ENCODE measurements around the gene ATP10D. TPM values are rescaled to one million over a fixed set of nuclear protein-coding genes. Genes with fewer than 3 reads are reported as not detected.

Gene ATP10D
- total and polyA plus RNA-seq, 11 donors: 2.2 to 22.1 (median 7.8) TPM

GRCh38 chr4:47493238-47494123 is 8.4 kb downstream of the ATP10D start:
- 83 to 89% (median 86%) methylated on average over 3 of the region's 3 CpGs for WGBS, 4 donors
- intact Hi-C loops (cut with DNase I): loop anchor here in 3 of 10 donors (2.0 to 5.0 kb wide), 3 partner anchors 69 to 74 kb away; no protein-coding TSS in a partner anchor
- H3K27ac ChIP-seq: no peak overlapping the region

GRCh38 chr4:47494124-47494430 is 9.0 kb downstream of the ATP10D start:
- no peak for ATAC-seq
- Histone ChIP-seq H3K36me3 (no peaks in the 10 kb centered on the region), H3K27ac (no peak overlapping the region), H3K27me3 (no peaks in the 10 kb centered on the region), H3K4me3 (no peak overlapping the region), H3K4me1 (peaks cover 0 to 40% (median 19%) of the 10 kb centered on the region in 12 donors), H3K9me3 (no peaks in the 10 kb centered on the region)
- TF ChIP-seq CTCF (IDR thresholded peaks at IDR 0.05) (no peak), POLR2A (IDR thresholded peaks at IDR 0.05) (no peak)
- DNase-seq: no peak
- intact Hi-C loops (cut with DNase I): loop anchor here in 2 of 10 donors (5.0 kb wide), 2 partner anchors 68 to 73 kb away; no protein-coding TSS in a partner anchor
- WGBS, 4 donors: 51 to 63% (median 60%) methylated on average over 4 of the region's 4 CpGs

More at GRCh38 chr4:47493238-47494123, 8.4 kb downstream of the ATP10D start:
- Histone ChIP-seq H3K36me3 (no peaks in the 10 kb centered on the region), H3K4me1 (peaks cover 0 to 36% (median 16%) of the 10 kb centered on the region in 12 donors), H3K4me3 (no peak overlapping the region), H3K9me3 (peaks cover 0 to 5% (median 0%) of the 10 kb centered on the region in 12 donors), H3K27me3 (no peaks in the 10 kb centered on the region)
- TF ChIP-seq CTCF (IDR thresholded peaks at IDR 0.05) (no peak), POLR2A (IDR thresholded peaks at IDR 0.05) (no peak)
- no peak for DNase-seq
- no peak for ATAC-seq

- TF ChIP-seq CTCF (IDR thresholded peaks at IDR 0.05) (no peak), POLR2A (IDR thresholded peaks at IDR 0.05) (no peak)
- 70 to 78% (median 76%) methylated on average over 6 of the region's 6 CpGs for WGBS, 4 donors
- intact Hi-C loops (cut with DNase I): loop anchor here in 1 of 10 donors (5.0 kb wide), 1 partner anchor 63 kb away; no protein-coding TSS in a partner anchor
These were observed 13.8 kb downstream of the ATP10D start for GRCh38 chr4:47498899-47499298.

GRCh38 chr4:47499700-47500099 is 14.6 kb downstream of the ATP10D start:
- H3K4me1 ChIP-seq: peaks cover 0 to 32% (median 14%) of the 10 kb centered on the region in 12 donors
- intact Hi-C loops (cut with DNase I): loop anchor here in 1 of 10 donors (5.0 kb wide), 1 partner anchor 63 kb away; no protein-coding TSS in a partner anchor
- no peak for DNase-seq
- H3K36me3 ChIP-seq: no peaks in the 10 kb centered on the region
- no peak for ATAC-seq
- 26 to 44% (median 38%) methylated on average over 2 of the region's 2 CpGs for WGBS, 4 donors
- H3K27me3 ChIP-seq: no peaks in the 10 kb centered on the region
- H3K9me3 ChIP-seq: no peaks in the 10 kb centered on the region
- TF ChIP-seq POLR2A (IDR thresholded peaks at IDR 0.05): no peak
- no peak for TF ChIP-seq CTCF (IDR thresholded peaks at IDR 0.05)
- H3K4me3 ChIP-seq: no peak overlapping the region
- H3K27ac ChIP-seq: peak overlapping the region in 7 of 12 donors; percentile 1 to 56 (median 33)

More at GRCh38 chr4:47498899-47499298, 13.8 kb downstream of the ATP10D start:
- ATAC-seq: no peak
- Histone ChIP-seq H3K4me3 (no peak overlapping the region), H3K4me1 (peaks cover 0 to 35% (median 14%) of the 10 kb centered on the region in 12 donors), H3K27ac (peak overlapping the region in 6 of 12 donors; percentile 6 to 56 (median 30)), H3K27me3 (no peaks in the 10 kb centered on the region), H3K9me3 (no peaks in the 10 kb centered on the region), H3K36me3 (no peaks in the 10 kb centered on the region)
- DNase-seq: no peak

Measured in heart left ventricle (tissue), 16 donors.